SH-SY5Y (cell line): Measurements from ENCODE around the gene GIMAP1.

Experiments
- GATA2 ChIP-seq: IDR thresholded peaks from 2 replicates; pipeline ENCODE4 v1.6.1; 2011; ENCODE audit warnings: mild to moderate bottlenecking, low read depth, low read length
- GATA3 ChIP-seq: IDR thresholded peaks from 2 replicates; pipeline ENCODE4 v1.6.1; 2011; ENCODE audit warnings: low read depth, mild to moderate bottlenecking, low read length, moderate library complexity

- TF ChIP-seq GATA2 (no peak), GATA3 (no peak)
These were observed 30.3 kb upstream of the GIMAP1 start for GRCh38 chr7:150686030-150686631.
